ENCODE measurements around the gene SCFD2.

The SCFD2 gene

DNA sequence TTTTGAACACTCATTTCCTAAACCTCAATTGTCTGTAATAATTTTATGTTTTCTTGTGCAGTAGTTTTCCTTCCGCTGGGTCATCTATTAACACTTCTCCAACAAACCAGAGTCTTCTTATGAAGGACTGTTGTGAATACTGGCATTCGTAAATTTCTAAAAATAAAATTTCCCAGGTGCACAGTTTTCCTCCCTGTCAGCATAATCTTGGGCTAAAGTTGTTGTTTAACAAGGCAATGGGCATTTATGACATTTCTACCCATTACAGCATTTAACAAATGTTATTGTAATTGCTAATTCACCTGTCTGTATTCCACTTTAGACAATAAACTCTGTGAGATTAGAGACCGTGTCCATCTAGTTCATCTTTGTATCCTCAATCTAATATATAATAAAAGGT, 1.2 kb downstream of the SCFD2 start:
- no peak for DNase-seq (ENCODE audit: low read depth)
- H3K4me3 ChIP-seq (ENCODE audit: low read depth, low read length): peak overlapping the region; percentile 99
- TF ChIP-seq, protein P1, sequence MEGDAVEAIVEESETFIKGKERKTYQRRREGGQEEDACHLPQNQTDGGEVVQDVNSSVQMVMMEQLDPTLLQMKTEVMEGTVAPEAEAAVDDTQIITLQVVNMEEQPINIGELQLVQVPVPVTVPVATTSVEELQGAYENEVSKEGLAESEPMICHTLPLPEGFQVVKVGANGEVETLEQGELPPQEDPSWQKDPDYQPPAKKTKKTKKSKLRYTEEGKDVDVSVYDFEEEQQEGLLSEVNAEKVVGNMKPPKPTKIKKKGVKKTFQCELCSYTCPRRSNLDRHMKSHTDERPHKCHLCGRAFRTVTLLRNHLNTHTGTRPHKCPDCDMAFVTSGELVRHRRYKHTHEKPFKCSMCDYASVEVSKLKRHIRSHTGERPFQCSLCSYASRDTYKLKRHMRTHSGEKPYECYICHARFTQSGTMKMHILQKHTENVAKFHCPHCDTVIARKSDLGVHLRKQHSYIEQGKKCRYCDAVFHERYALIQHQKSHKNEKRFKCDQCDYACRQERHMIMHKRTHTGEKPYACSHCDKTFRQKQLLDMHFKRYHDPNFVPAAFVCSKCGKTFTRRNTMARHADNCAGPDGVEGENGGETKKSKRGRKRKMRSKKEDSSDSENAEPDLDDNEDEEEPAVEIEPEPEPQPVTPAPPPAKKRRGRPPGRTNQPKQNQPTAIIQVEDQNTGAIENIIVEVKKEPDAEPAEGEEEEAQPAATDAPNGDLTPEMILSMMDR (IDR thresholded peaks at IDR 0.05; ENCODE audit: low read depth, low read length, missing control alignments): no peak
- in situ Hi-C loops (cut with HindIII; ENCODE audit: low sequenced_read_pairs): no loop called here

DNA sequence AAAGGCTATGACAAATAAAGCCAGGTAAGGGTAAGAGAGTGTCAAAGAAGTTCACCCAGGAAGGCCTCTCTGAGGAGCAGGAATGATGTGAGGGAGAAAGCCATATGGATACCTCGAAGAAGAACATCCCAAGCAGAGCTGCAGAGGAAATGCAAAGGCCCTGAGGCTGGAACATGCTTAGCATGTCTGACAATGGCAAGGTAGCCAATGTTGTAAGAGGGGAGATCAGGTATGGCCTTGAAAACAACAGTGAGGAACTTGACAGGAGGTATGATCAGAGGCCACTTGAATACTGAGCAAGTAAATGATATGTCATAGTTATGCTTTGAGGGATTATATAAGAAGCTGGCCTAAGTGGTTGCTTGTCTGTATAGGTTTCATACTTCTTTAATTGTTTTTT, 3.8 kb downstream of the SCFD2 start:
- TF ChIP-seq, protein P1 (IDR thresholded peaks at IDR 0.05; ENCODE audit: low read depth, low read length, missing control alignments): no peak
- in situ Hi-C loops (cut with HindIII; ENCODE audit: low sequenced_read_pairs): no loop called here
- H3K4me3 ChIP-seq (ENCODE audit: low read depth, low read length): no peak overlapping the region
- DNase-seq (ENCODE audit: low read depth): no peak

DNA sequence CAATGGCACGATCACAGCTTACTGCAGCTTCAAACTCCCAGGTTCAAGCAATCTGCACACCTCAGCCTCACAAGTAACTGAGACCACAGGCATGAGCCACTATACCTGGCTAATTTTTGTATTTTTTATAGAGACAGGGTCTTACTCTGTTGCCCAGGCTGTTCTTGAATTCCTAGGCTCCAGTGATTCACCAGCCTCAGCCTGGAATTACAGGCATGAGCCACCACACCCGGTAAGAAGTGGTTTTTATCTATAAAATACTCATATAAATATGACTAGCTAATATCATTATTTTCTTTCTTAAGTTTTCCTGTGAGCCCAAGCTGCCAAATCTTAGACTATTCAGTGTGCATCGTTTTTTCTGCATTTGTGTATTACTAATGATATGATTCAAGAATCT, 4.4 kb downstream of the SCFD2 start:
- in situ Hi-C loops (cut with HindIII; ENCODE audit: low sequenced_read_pairs): no loop called here
- TF ChIP-seq, protein P1 (IDR thresholded peaks at IDR 0.05; ENCODE audit: low read depth, low read length, missing control alignments): no peak
- H3K4me3 ChIP-seq (ENCODE audit: low read depth, low read length): no peak overlapping the region
- DNase-seq (ENCODE audit: low read depth): no peak

DNA sequence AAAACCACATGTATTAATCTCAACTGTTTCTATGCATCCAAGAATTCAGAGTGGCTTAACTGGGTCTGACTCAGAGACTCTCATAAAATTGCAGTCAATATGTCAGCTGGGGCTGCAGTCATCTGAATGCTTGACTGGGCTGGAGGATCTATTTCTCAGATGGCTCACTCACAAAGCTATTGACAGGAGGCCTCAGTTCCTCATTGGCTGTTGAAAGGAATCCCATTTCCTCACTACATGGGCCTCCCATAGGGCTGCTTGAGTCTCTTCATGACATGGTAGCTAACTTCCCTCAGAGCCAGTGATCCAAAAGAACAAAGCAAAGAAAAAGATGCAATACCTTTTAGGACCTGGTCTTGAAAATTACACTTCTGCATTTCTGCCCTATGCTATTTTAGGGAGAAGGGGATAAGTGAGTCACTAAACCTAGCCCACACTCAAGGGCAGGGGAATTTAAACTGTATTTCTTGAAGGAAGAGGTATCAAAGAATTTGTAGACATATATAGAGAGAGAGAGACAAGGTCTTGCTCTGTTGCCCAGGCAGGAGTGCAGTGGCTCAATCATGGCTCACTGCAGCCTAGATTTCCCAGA, 9.8 kb downstream of the SCFD2 start:
- TF ChIP-seq, protein P1 (IDR thresholded peaks at IDR 0.05; ENCODE audit: low read depth, low read length, missing control alignments): no peak

DNA sequence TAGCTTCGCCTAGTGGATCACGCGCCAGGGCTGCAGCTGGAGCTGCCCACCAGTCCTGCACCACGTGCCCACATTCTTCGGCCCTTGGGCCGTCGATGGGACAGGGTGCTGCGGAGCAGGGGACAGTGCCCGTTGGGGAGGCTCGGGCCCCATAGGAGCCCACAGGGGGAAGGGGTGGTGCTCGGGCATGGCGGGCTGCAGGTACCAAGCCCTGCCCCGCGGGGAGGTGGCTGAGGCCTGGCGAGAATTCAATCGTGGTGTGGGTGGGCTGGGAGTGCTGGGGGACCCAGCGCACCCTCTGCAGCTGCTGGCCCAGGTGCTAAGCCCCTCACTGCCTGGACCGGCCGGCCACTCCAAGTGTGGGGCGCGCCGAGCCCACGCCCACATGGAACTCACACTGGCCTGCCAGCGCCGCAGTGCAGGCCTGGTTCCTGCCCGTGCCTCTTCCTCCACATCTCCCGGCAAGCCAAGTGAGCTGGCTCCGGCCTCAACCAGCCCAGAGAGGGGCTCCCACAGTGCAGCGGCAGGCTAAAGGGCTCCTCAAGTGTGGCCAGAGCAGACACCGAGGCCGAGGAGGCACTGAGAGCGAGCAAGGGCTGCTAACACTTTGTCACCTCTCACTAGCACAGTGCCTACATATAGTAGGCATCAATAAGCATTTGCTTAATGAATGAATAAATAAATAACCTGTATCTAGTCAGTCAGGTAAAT, 11.7 kb downstream of the SCFD2 start:
- no peak for DNase-seq (ENCODE audit: low read depth)
- in situ Hi-C loops (cut with HindIII; ENCODE audit: low sequenced_read_pairs): loop anchor here (5.0 kb wide), 1 partner anchor 292 kb away; no protein-coding TSS in a partner anchor
- TF ChIP-seq, protein P1 (IDR thresholded peaks at IDR 0.05; ENCODE audit: low read depth, low read length, missing control alignments): no peak
- no peak overlapping the region for H3K4me3 ChIP-seq (ENCODE audit: low read depth, low read length)

More for the DNA sequence above, 9.8 kb downstream of the SCFD2 start:
- H3K4me3 ChIP-seq (ENCODE audit: low read depth, low read length): no peak overlapping the region
- in situ Hi-C loops (cut with HindIII; ENCODE audit: low sequenced_read_pairs): no loop called here
- DNase-seq (ENCODE audit: low read depth): no peak

DNA sequence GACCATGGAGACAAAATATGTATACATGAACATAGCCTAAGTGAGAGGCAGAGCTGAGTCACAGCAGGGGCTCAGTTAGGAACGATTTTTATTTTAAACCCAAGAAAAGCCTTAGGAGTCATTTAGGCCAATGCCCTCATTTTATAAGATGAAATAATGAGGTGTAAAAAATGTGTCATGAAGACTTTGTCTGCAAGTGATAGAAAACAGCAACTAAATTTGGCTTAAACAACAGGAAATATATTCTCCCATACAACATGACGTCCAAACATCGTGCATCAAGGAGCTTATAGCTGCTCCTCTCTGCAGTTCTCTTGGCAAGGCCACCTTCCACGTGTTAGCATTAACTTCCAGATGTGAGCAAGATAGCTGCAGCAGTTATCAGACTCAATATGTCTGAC, 16.8 kb downstream of the SCFD2 start:
- TF ChIP-seq, protein P1 (IDR thresholded peaks at IDR 0.05; ENCODE audit: low read depth, low read length, missing control alignments): no peak
- in situ Hi-C loops (cut with HindIII; ENCODE audit: low sequenced_read_pairs): no loop called here
- DNase-seq (ENCODE audit: low read depth): no peak
- H3K4me3 ChIP-seq (ENCODE audit: low read depth, low read length): no peak overlapping the region
